ENCODE results near the gene IP6K1.

IP6K1 gene

GRCh38 chr3:49805897-49806701, 19.8 kb upstream of the IP6K1 start:
- H3K4me1 ChIP-seq = peaks cover 70 to 81% (median 76%) of the 10 kb centered on the region in 10 experiments
- peaks cover 14 to 38% (median 27%) of the 10 kb centered on the region in 11 experiments for H3K36me3 ChIP-seq
- peak overlapping the region; percentile 87 to 100 (median 100) for H3K27ac ChIP-seq
- no peaks in the 10 kb centered on the region for H4K20me1 ChIP-seq
- peaks cover 6 to 14% (median 9%) of the 10 kb centered on the region in 11 experiments; a peak in 16 of 22 replicates for H3K27me3 ChIP-seq
- no peak for TF ChIP-seq Cebpa-rat (IDR thresholded peaks at IDR 0.05)
- peak overlapping the region; percentile 82 to 99 (median 97) for H3K9ac ChIP-seq
- H3K9me3 ChIP-seq (replicated peaks in 1 of 11) = no peaks in the 10 kb centered on the region
- H3K4me2 ChIP-seq = peak overlapping the region; percentile 98 to 100 (median 100)
- H3K4me3 ChIP-seq = peak overlapping the region; percentile 52 to 95 (median 88)

GRCh38 chr3:49805367-49805782, 19.0 kb upstream of the IP6K1 start:
- Histone ChIP-seq H3K4me1 (peaks cover 63 to 74% (median 69%) of the 10 kb centered on the region in 10 experiments), H3K36me3 (peaks cover 14 to 31% (median 20%) of the 10 kb centered on the region in 11 experiments; a peak in 21 of 22 replicates), H4K20me1 (no peaks in the 10 kb centered on the region), H3K27ac (peak overlapping the region; percentile 87 to 100 (median 100)), H3K9ac (peak overlapping the region; percentile 82 to 99 (median 97)), H3K4me3 (peak overlapping the region; percentile 78 to 95 (median 88)), H3K9me3 (replicated peaks in 1 of 11) (no peaks in the 10 kb centered on the region), H3K4me2 (peak overlapping the region; percentile 98 to 100 (median 100)), H3K27me3 (peaks cover 6 to 16% (median 11%) of the 10 kb centered on the region in 11 experiments; a peak in 16 of 22 replicates)
- peak in 9 of 11 experiments; percentile 53 to 97 (median 93); a peak in 17 of 22 replicates for TF ChIP-seq Cebpa-rat (IDR thresholded peaks at IDR 0.05)

- no peaks in the 10 kb centered on the region for H3K9me3 ChIP-seq (replicated peaks in 1 of 11)
- peaks cover 5 to 21% (median 12%) of the 10 kb centered on the region in 11 experiments; a peak in 16 of 22 replicates for H3K36me3 ChIP-seq
- no peak for TF ChIP-seq Cebpa-rat (IDR thresholded peaks at IDR 0.05)
- peak overlapping the region; percentile 87 to 100 (median 100); a peak in 21 of 22 replicates for H3K27ac ChIP-seq
- H3K4me3 ChIP-seq = peak overlapping the region; percentile 78 to 95 (median 88)
- peaks cover 6 to 16% (median 11%) of the 10 kb centered on the region in 11 experiments; a peak in 16 of 22 replicates for H3K27me3 ChIP-seq
- H3K9ac ChIP-seq = peak overlapping the region; percentile 82 to 99 (median 97)
- peak overlapping the region; percentile 98 to 100 (median 100) for H3K4me2 ChIP-seq
- no peaks in the 10 kb centered on the region for H4K20me1 ChIP-seq
- H3K4me1 ChIP-seq = peaks cover 56 to 72% (median 61%) of the 10 kb centered on the region in 10 experiments
These were observed 18.0 kb upstream of the IP6K1 start for GRCh38 chr3:49804141-49805041.

- Histone ChIP-seq H3K9ac (peak overlapping the region; percentile 82 to 99 (median 97)), H3K4me1 (peaks cover 51 to 69% (median 60%) of the 10 kb centered on the region in 10 experiments), H3K27me3 (peaks cover 6 to 16% (median 11%) of the 10 kb centered on the region in 11 experiments; a peak in 16 of 22 replicates), H3K9me3 (replicated peaks in 1 of 11) (no peaks in the 10 kb centered on the region), H4K20me1 (no peaks in the 10 kb centered on the region), H3K4me3 (peak overlapping the region; percentile 78 to 95 (median 88)), H3K27ac (peak overlapping the region; percentile 87 to 100 (median 100); a peak in 21 of 22 replicates), H3K4me2 (peak overlapping the region; percentile 98 to 100 (median 100)), H3K36me3 (peaks cover 0 to 13% (median 9%) of the 10 kb centered on the region in 11 experiments; a peak in 10 of 22 replicates)
- no peak for TF ChIP-seq Cebpa-rat (IDR thresholded peaks at IDR 0.05)
These were observed 17.3 kb upstream of the IP6K1 start for GRCh38 chr3:49803465-49804140.

GRCh38 chr3:49802719-49803464, 16.6 kb upstream of the IP6K1 start, which contains the start of gene INKA1:
Gene INKA1 (plus strand): TSS chr3:49803261. CDS start chr3:49803393, 132 bp downstream.
- H3K4me2 ChIP-seq = peak within 1 kb of the TSS; percentile 98 to 100 (median 100)
- peak within 1 kb of the TSS; percentile 78 to 95 (median 88) for H3K4me3 ChIP-seq
- H3K9ac ChIP-seq = peak within 1 kb of the TSS; percentile 82 to 99 (median 97)
- H3K4me1 ChIP-seq = peaks cover 44 to 62% (median 53%) of the 10 kb centered on the region in 10 experiments
- no peaks in the 10 kb centered on the region for H4K20me1 ChIP-seq
- TF ChIP-seq Cebpa-rat (IDR thresholded peaks at IDR 0.05) = no peak
- H3K27ac ChIP-seq = peak within 1 kb of the TSS; percentile 87 to 100 (median 100); a peak in 21 of 22 replicates
- peaks cover 0 to 12% (median 8%) of the 10 kb centered on the region in 11 experiments; a peak in 10 of 22 replicates for H3K36me3 ChIP-seq
- H3K27me3 ChIP-seq = peaks cover 6 to 16% (median 11%) of the 10 kb centered on the region in 11 experiments; a peak in 16 of 22 replicates
- no peaks in the 10 kb centered on the region for H3K9me3 ChIP-seq (replicated peaks in 1 of 11)

- H3K4me1 ChIP-seq = peaks cover 30 to 54% (median 48%) of the 10 kb centered on the region in 10 experiments
- H3K27ac ChIP-seq = no peak overlapping the region
- TF ChIP-seq Cebpa-rat (IDR thresholded peaks at IDR 0.05) = no peak
- H3K4me3 ChIP-seq = no peak overlapping the region
- H3K27me3 ChIP-seq = peaks cover 6 to 16% (median 11%) of the 10 kb centered on the region in 11 experiments; a peak in 16 of 22 replicates
- no peaks in the 10 kb centered on the region for H4K20me1 ChIP-seq
- H3K36me3 ChIP-seq = peaks cover 0 to 12% (median 8%) of the 10 kb centered on the region in 11 experiments; a peak in 10 of 22 replicates
- no peaks in the 10 kb centered on the region for H3K9me3 ChIP-seq (replicated peaks in 1 of 11)
- H3K9ac ChIP-seq = peak overlapping the region in 3 of 11 experiments; percentile 19 to 57 (median 44); a peak in 3 of 22 replicates
- H3K4me2 ChIP-seq = peak overlapping the region in 7 of 11 experiments; percentile 19 to 100 (median 100); a peak in 11 of 22 replicates
These were observed 14.8 kb upstream of the IP6K1 start for GRCh38 chr3:49801160-49801559.

- Histone ChIP-seq H3K27ac (0 out of 22 replicates have a peak within 1 kb of the TSS, but pooled peaks of 1 of the 11 experiments have one; percentile 2), H3K27me3 (peaks cover 6 to 16% (median 11%) of the 10 kb centered on the region in 11 experiments; a peak in 16 of 22 replicates), H4K20me1 (no peaks in the 10 kb centered on the region), H3K9me3 (replicated peaks in 1 of 11) (no peaks in the 10 kb centered on the region), H3K36me3 (peaks cover 0 to 9% (median 5%) of the 10 kb centered on the region in 11 experiments; a peak in 10 of 22 replicates), H3K4me1 (peaks cover 17 to 44% (median 38%) of the 10 kb centered on the region in 10 experiments), H3K9ac (0 out of 22 replicates have a peak within 1 kb of the TSS, but pooled peaks of 3 of the 11 experiments have one; percentile 1 to 21 (median 5)), H3K4me3 (no peak within 1 kb of the TSS), H3K4me2 (peak within 1 kb of the TSS in 6 of 11 experiments; percentile 1 to 28 (median 7); a peak in 4 of 22 replicates)
- no peak for TF ChIP-seq Cebpa-rat (IDR thresholded peaks at IDR 0.05)
These were observed 13.4 kb upstream of the IP6K1 start, which contains the start of gene CDHR4 for GRCh38 chr3:49799761-49800160. Gene CDHR4 (minus strand): TSS chr3:49799873. CDS start chr3:49799812, 61 bp downstream.
